Stimulated activated CD4-positive, alpha-beta T cell treated with anti-CD3 and anti-CD28 coated beads, Interleukin-12 subunit alpha, Interleukin-12 subunit beta, amount 100 ng/mL, for 4 hours (primary cell): Measurements from ENCODE around the gene EIF3B.
A peak's percentile ranks its signal among the peaks of the same experiment; 100 is the strongest.
"Not testable (repeated sequence)": the region's sequence is repeated elsewhere in the genome, so short reads cannot be mapped to it uniquely, and the experiment has no call there.

ENCODE experiments used
- DNase-seq: peaks from one replicate; pipeline ENCODE4 v3.0.0-alpha.2; 2020

Gene EIF3B

GRCh38 chr7:2379161-2379560 lies 24.5 kb downstream of the EIF3B start:
- DNase-seq = no peak

GRCh38 chr7:2379821-2380450 lies 25.3 kb downstream of the EIF3B start:
- DNase-seq = no peak

- DNase-seq = no peak
Measured at GRCh38 chr7:2380461-2380860, 25.8 kb downstream of the EIF3B start.

- DNase-seq = no peak
Measured at GRCh38 chr7:2381227-2381626, 26.6 kb downstream of the EIF3B start.

- no peak for DNase-seq
Measured at GRCh38 chr7:2381881-2382509, 27.4 kb downstream of the EIF3B start.

GRCh38 chr7:2383543-2384274 lies 29.1 kb downstream of the EIF3B start:
- DNase-seq = no peak

GRCh38 chr7:2384354-2385243 lies 30.0 kb downstream of the EIF3B start:
- no peak for DNase-seq

GRCh38 chr7:2386122-2386521 lies 31.5 kb downstream of the EIF3B start:
- DNase-seq = not testable (repeated sequence)

- no peak for DNase-seq
Measured at GRCh38 chr7:2386964-2387669, 32.5 kb downstream of the EIF3B start.

GRCh38 chr7:2387897-2388636 lies 33.4 kb downstream of the EIF3B start:
- DNase-seq = no peak

- no peak for DNase-seq
Measured at GRCh38 chr7:2388637-2388954, 34.0 kb downstream of the EIF3B start.

GRCh38 chr7:2390020-2390816 lies 35.6 kb downstream of the EIF3B start:
- not testable (repeated sequence) for DNase-seq

- no peak for DNase-seq
Measured at GRCh38 chr7:2393706-2394105, 39.1 kb downstream of the EIF3B start.

- DNase-seq = no peak
Measured at GRCh38 chr7:2394566-2395082, 40.0 kb downstream of the EIF3B start.

GRCh38 chr7:2398506-2398905 lies 43.9 kb downstream of the EIF3B start:
- no peak for DNase-seq

GRCh38 chr7:2399848-2400587 lies 45.4 kb downstream of the EIF3B start:
- no peak for DNase-seq

GRCh38 chr7:2402687-2403013 lies 48.0 kb downstream of the EIF3B start:
- DNase-seq = no peak

- DNase-seq = peak; percentile 91
Measured at GRCh38 chr7:2403014-2403717, 48.5 kb downstream of the EIF3B start, which contains the start of gene CHST12. Gene CHST12, plus strand, starts transcription at chr7:2403611. Its CDS starts 29,029 bp downstream, at chr7:2432640.
